Prostate gland (tissue), 2 donors: ENCODE data around the gene PIK3R6.

ENCODE experiments used
- POLR2A ChIP-seq: fragments of 450-650 bp; IDR thresholded peaks from one replicate; pipeline ENCODE4 v1.6.1; 2016; ENCODE audit warnings: antibody characterized with exemption, mild to moderate bottlenecking
- POLR2AphosphoS5 ChIP-seq: sonication (generic); formaldehyde crosslinking; IDR thresholded peaks from one replicate; pipeline ENCODE4 v1.6.1; 2017; ENCODE audit warnings: antibody characterized with exemption
- TF ChIP-seq, protein P1 (sequence below), 4 experiments: fragments of 200-600 bp in 2 of 4; fragments of 450-650 bp in 2 of 4; sonication (generic) in 2 of 4; IDR thresholded peaks; 1 replicate in 3 of 4; 2 replicates in 1 of 4; pipeline ENCODE4 v1.5.1; 2016 to 2019; ENCODE audit warnings: antibody characterized with exemption in 4 of 4, mild to moderate bottlenecking in 2 of 4, moderate library complexity in 2 of 4

DNA sequence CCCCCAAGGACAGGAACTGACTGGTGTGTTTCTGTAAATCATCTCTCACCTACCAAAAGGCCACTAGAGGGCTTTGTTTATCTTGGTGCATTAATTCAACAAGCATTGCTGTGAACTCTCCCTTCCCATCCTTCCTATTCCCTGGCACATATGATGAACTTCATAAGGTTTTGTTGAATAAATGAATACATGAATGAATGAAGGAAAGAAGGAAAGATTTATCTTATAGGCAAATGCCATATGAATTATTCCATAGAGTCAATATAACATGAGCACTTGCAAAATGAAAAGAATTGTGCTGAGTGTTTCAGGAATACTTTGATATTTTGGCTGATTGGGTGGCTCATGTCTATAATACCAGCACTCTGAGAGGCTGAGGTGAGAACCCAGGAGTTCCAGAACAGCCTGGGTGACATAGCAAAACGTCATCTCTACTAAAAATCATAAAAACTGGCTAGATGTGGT lies 113.5 kb downstream of the PIK3R6 start:
- TF ChIP-seq, protein P1, sequence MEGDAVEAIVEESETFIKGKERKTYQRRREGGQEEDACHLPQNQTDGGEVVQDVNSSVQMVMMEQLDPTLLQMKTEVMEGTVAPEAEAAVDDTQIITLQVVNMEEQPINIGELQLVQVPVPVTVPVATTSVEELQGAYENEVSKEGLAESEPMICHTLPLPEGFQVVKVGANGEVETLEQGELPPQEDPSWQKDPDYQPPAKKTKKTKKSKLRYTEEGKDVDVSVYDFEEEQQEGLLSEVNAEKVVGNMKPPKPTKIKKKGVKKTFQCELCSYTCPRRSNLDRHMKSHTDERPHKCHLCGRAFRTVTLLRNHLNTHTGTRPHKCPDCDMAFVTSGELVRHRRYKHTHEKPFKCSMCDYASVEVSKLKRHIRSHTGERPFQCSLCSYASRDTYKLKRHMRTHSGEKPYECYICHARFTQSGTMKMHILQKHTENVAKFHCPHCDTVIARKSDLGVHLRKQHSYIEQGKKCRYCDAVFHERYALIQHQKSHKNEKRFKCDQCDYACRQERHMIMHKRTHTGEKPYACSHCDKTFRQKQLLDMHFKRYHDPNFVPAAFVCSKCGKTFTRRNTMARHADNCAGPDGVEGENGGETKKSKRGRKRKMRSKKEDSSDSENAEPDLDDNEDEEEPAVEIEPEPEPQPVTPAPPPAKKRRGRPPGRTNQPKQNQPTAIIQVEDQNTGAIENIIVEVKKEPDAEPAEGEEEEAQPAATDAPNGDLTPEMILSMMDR (IDR thresholded peaks at IDR 0.05) = peak in 3 of 4 experiments; percentile 37 to 49 (median 40)
- no peak for TF ChIP-seq POLR2A
- TF ChIP-seq POLR2AphosphoS5 = no peak
